ENCODE results near the gene PEAK1.
A peak's percentile ranks its signal among the peaks of the same experiment; 100 is the strongest.

The PEAK1 gene

DNA sequence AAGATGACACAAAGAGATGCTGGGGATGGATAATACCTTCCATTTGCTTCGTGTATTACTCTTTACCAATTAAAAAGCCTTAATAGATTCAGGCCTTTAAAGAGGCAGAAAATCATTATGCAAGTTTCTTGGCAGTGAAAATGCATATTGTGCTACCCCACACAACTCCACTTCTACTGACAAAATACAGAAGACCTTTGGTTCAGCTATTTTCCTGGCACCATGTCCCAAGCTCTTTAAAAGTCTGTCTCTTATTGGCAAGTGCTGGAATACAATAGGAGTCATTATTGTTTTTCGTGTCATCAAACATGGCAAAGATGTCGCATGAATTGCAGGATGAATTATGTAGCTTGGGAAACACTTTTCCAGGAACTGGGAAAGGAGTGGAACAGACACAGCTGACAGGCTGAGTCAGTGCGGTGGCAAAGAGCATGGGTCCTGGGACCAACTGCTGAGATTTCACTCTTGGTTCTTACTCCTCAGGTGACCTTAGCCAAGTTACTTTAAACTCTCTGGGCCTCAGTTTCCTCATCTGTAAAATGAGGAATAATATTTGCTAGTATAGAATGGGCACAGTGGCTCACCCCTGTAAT, 343.5 kb downstream of the PEAK1 start:
- no peak for DNase-seq

GRCh38 chr15:77075528-77075927, 344.4 kb downstream of the PEAK1 start:
- DNase-seq = no peak

- no peak for DNase-seq
Measured at GRCh38 chr15:77074350-77074749, 345.6 kb downstream of the PEAK1 start.

GRCh38 chr15:77071305-77072223, 348.3 kb downstream of the PEAK1 start:
- DNase-seq = no peak

DNA sequence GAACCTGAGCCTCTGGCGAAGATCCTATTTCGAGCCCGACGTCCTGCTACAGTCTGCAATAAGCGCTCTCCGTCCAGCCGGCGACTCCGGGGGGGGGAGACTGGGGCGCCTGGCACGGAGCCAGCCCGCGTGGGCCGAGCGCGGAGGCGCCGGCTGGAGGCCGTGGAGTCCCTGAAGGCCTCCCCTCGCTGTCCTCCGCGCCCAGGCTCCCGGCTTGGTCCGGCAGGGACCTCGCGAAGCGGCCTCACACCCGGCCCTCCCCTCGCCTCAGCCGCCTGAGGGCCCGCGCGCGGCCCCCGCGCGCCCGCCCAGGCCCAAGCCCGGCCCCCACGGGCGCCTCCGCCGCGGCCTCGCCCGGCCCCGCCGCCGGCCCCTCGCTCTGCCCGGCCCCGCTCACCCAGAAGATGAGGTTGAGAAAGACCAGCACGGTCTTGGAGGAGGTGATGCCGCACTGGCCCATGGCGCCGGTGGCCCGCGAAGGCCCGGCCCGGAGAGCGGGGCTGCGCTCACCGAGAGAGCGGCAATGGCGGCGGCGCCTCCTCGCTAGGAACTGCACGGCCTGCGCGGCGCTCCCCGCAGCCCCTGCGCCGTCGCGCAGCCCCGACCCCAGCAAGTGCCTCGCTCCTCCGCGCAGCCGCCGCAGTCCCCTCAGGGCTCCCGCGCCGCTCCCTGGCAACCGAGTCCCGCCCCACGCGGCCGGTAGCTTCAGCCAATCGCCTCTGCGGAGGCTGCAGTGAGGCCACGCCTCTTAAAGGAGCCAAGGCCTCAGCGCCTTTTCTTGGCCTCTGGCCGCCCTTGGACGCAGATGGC, 349.2 kb downstream of the PEAK1 start, which contains the start of gene TSPAN3:
TSPAN3 (minus strand) TSS at position 615 of the 810 bp plus-strand sequence; CDS start at position 460, 155 bp downstream.
- peak; percentile 90 for DNase-seq

DNA sequence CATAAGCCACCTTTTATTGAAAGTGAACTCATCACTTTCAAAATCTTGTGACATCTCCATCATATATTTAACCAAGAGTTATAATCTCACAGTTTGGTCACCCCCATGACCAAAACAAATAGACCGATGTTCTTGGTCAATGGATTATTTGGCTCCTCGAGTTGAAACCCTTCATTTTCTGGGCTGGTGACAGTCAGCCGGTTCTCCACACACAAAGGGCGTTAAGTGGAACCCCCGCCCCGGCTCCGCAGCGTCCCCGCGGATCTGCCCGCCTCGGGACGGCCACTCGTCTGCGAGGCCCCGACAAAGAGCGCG, 349.8 kb downstream of the PEAK1 start:
- DNase-seq = no peak

GRCh38 chr15:77069521-77070121, 350.3 kb downstream of the PEAK1 start:
- DNase-seq = no peak

DNA sequence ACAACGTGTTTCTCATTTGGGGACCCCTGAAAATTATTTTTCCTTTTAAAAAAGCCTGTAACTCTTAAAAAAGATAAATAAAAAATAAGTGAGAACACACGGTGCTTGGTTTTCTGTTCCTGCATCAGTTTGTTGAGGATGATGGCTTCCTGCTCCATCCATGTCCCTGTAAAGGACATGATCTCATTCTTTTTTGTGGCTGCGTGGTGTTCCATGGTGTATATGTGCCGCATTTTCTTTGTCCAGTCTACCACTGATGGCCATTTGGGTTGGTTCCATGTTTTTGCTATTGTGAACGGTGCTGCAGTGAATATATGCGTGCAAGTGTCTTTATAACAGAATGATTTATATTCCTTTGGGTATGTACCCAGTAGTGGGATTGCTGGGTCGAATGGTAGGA, 351.3 kb downstream of the PEAK1 start:
- DNase-seq = no peak

DNA sequence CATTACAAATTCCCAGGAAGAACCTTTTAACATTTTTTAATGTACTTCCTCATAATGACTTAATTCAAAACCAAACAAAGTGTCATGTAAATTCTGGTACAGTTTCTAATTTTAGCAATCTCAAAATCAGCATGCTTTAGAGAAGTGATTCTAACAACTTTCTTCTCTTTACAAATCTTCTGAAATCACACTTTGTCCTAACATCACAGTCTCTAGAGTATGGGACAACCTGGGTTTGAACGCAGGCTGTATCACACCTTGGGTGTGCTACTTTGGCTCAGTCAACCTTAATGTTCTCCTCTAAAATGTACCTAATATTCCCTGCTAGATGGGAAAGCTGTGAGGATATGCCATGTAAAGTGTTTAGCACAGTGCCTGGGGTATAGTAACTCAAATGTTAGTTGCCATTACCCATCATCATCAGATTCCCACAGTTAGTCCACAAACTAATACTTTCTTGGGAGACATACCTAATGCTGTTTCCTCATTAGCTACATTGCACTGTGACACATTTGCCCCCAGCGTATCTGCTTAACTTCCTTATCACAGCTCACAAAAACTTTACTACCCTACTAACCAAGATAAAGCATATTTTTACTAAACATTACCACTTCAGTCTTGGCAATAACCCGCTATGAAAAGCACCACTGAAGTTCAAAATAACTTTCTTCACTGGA, 352.1 kb downstream of the PEAK1 start:
- DNase-seq = no peak

GRCh38 chr15:77066971-77067690, 352.8 kb downstream of the PEAK1 start:
- no peak for DNase-seq

DNA sequence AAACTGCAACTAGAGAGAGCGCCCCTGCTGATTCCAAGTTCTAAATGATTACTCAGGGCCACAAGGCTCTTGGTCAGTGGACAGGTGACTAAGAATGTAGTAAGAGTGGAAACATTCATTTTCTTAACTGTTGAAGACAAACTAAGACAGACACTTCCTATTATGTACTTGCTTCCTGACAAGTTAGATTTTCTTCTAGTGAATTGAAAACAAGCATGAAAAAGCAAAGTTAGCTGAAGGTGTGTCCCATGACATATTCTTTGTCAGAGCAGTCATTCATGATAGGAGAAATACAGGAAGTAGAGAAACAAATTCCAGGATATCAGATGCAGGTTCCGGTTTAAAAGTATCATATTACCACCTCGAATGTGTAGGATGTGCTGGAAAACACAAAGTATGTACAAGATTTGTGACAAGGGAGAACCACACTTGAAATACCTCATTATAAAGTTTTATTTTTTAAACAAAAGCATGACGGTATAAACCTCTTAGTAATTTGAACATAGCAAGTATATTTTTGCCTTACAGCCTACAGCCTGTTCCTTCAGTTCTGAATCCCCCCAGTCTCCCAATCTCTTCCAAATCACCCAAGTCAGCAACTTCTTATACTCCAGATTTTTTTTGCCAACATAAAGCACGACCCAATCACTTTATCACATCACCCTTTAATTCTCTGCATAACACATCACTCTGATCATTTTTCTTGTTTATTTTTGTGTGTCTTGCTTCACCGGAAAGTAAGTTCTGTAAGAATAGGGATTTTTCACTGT, 355.2 kb downstream of the PEAK1 start:
- no peak for DNase-seq

- DNase-seq = no peak
Measured at GRCh38 chr15:77064063-77064462, 355.8 kb downstream of the PEAK1 start.

GRCh38 chr15:77063249-77063648, 356.7 kb downstream of the PEAK1 start:
- DNase-seq = no peak

DNA sequence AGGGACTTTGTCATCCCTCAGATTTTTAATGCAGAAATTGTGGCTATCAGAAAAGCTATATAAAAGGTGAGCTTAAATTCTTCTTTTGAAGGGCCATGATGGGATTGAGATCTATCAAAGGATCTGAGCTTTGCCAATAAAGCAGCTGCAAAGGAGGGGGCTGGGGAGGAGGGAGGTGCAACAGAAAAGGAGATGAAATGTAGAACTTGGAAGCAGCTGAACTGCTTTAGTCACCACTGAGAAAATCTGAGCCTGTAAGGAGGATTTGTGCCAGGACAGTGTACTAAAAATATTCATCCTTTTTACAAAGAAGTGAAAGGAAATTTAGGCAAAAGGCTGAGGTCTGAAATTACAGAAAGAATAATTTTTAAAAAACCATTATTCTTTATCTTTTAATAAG, 359.4 kb downstream of the PEAK1 start:
- DNase-seq = no peak

DNA sequence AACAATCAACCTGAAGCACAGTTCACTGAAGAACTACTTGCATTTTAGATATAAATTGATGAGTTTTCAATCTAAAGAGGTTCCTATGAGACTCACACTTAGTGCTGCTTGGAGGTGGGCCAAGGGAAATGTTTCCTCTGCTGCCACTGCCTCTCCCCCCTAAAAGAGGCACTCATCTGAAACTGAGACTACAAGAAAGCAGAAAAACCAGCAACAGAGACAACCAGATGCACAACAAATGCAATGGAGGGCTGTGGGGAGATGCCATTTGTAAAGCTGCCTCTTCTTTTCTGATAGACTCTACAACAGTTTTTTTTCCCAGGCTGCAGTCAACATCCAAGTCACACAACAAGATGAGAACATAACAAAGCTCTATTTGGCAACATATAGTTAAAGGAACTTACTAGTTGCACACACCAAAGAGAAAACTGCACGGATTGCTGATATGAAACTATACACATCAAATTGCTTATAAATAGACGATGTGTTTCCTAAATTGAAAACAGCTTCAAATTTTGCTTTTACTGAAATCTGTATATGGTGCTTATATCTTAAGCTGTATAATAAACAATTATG, 360.0 kb downstream of the PEAK1 start:
- no peak for DNase-seq

GRCh38 chr15:77058468-77058867, 361.4 kb downstream of the PEAK1 start:
- no peak for DNase-seq

- DNase-seq = no peak
Measured at GRCh38 chr15:77057685-77058084, 362.2 kb downstream of the PEAK1 start.

DNA sequence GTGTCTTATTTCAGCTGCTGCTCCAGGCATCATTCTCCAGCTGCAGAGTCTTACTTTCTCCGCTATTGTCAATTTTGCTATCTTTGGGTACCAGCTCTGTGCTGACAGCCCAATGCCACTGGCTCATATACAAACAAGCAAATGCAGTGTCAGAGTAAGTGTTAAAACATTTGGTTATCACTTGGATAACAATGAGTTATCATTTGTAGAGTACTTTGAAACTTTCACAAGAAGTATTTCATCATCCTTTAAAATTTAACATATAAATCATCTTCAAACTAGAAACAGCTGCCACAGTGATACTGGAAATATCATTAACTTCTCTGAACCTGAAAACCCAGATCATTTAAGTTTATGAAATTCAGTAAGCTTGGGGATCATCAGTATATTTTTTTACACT, 362.8 kb downstream of the PEAK1 start:
- no peak for DNase-seq

DNA sequence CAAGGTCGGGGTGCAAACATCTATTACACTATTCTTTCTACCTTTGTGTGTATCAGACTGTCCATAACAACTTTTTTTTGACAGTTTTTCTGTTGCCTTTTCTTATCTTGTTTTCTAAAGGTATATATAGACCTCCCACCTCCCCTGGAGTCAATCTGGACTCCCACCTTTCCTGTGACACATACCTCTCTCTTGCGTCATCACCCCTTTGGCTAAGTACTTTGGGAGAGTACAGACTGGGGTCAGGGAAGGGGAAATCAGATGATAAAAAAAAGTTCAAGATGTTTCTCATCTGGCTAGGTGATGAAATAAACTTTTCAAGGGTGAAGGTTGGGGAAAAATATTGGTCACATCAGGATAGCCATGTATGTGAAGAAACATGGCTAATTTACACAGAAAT, 366.2 kb downstream of the PEAK1 start:
- no peak for DNase-seq

- DNase-seq = no peak
Measured at GRCh38 chr15:77052556-77052955, 367.3 kb downstream of the PEAK1 start.
